Psoas muscle (tissue), 8 donors: ENCODE results near the gene MAGI1. TPM values are rescaled to one million over a fixed set of nuclear protein-coding genes. Genes with fewer than 3 reads are reported as not detected.

Experiments used
- ATAC-seq, 4 donors: fragments of 200-7000 bp; cut with Tn5 transposase; one replicate each; pipeline ENCODE4 v1.9.1; 2020; ENCODE audit warnings: moderate library complexity in 3 of 4, mild to moderate bottlenecking in 2 of 4
- DNase-seq, 2 donors: peaks; one replicate each; pipeline ENCODE4 v3.0.0-alpha.2; 2020
- H3K27ac ChIP-seq: fragments of 200-600 bp; one replicate; pipeline ENCODE4 v1.8.0; 2022
- H3K27me3 ChIP-seq, 3 donors: fragments of 200-600 bp in 1 of 3; one replicate each; pipeline versions ENCODE4 v1.6.1 to v1.8.0; 2013 to 2022; ENCODE audit warnings: low read length in 2 of 3, mild to moderate bottlenecking in 2 of 3, moderate library complexity in 1 of 3; ENCODE audit not compliant: insufficient read depth in 3 of 3
- H3K36me3 ChIP-seq, 2 donors: fragments of 200-600 bp in 1 of 2; one replicate each; pipeline versions ENCODE4 v1.6.1 to v1.8.0; 2013 to 2022; ENCODE audit warnings: low read depth in 1 of 2, mild to moderate bottlenecking in 1 of 2, moderate library complexity in 1 of 2; ENCODE audit not compliant: insufficient read depth in 1 of 2
- H3K4me1 ChIP-seq: fragments of 200-600 bp; one replicate; pipeline ENCODE4 v1.8.0; 2022
- H3K4me3 ChIP-seq: fragments of 200-600 bp; one replicate; pipeline ENCODE4 v1.8.0; 2022; ENCODE audit warnings: mild to moderate bottlenecking
- H3K9me3 ChIP-seq: fragments of 200-600 bp; one replicate; pipeline ENCODE4 v1.8.0; 2022
- WGBS, 3 donors: extraction: QIAGEN DNeasy Blood & Tissue Kit; methylation state at CpG; one replicate each; pipeline versions ENCODE4 v1.1.6 to v1.1.7; 2013; 5-methylcytosine and 5-hydroxymethylcytosine counted together
- intact Hi-C, 2 donors: fragments of 100-400 bp; cut with DNase I; formaldehyde crosslinking; loops; one replicate each; pipeline versions ENCODE4 v1.11.0 to v1.14.2; 2022
- polyA plus RNA-seq, 3 donors: library from polyadenylated mRNA; stranded (reverse); fragments of 200-250 nt; gene quantifications; one replicate each; pipeline ENCODE4 v1.2.3, GENCODE V29; 2013
- total RNA-seq, 4 donors: library from RNA; stranded (reverse); fragmentation: NEBNext Ultra II Directional in 2 of 4; extraction: Animal tissue kit (Norgen Biotek cat#: 25700) in 2 of 4; gene quantifications; one replicate each; pipeline versions ENCODE4 v1.2.1 to v1.2.4, GENCODE V29; 2021 to 2023
- TF ChIP-seq, protein P1 (sequence below): fragments of 200-600 bp; IDR thresholded peaks from one replicate; pipeline ENCODE4 v1.8.0; 2022; ENCODE audit warnings: antibody characterized with exemption
- donor health status: healthy with polysubstance abuse.
- donor health status: DM: no; HTN: no; CAD: no; lungs with moderate emphysema.
- donor health status: Bipolar disorder and iron deficiency.
- donor health status: healthy.
- donor health status: DM: yes; HTN: yes; CAD: no.
- donor health status: DM: no; HTN: no; CAD: no.
- donor health status: DM: no; HTN: no; CAD: no.
- donor health status: DM: yes; HTN: yes; CAD: no.

Gene MAGI1
- total and polyA plus RNA-seq, 7 donors, result 4.5 to 8.1 (median 6.3) TPM

DNA sequence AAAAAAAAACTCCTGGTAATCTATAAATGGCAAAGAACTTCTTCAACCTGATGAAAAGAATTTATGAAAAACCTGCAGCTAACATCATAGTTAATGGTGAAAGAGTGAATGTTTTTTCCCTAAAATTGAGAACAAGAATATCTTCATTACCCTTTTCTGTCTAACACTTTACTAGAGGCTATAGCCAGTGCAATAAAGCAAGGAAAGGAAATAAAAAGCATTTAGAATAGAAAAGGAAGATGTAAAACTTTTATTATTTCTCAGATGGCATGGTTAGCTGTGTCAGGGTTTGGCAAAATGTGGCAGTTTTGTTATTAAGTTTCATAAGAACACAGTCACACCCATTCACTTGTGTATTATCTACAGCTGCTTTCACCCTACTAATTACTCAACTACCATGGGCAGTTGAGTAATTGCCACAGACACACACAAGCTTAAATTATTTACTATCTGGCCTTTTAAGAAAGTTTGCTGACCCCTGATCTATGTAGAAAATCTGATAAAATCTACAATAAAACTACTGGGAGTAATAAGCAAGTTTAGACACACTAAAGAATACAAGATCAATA is 465.1 kb downstream of the MAGI1 start:
- Histone ChIP-seq H3K27ac (no peak overlapping the region), H3K9me3 (peaks cover 4% of the 10 kb centered on the region), H3K4me3 (no peak overlapping the region), H3K36me3 (no peaks in the 10 kb centered on the region), H3K27me3 (no peaks in the 10 kb centered on the region), H3K4me1 (peaks cover 19% of the 10 kb centered on the region)
- ATAC-seq (no peak), DNase-seq (no peak)
- intact Hi-C loops, result no loop called here
- TF ChIP-seq, protein P1, sequence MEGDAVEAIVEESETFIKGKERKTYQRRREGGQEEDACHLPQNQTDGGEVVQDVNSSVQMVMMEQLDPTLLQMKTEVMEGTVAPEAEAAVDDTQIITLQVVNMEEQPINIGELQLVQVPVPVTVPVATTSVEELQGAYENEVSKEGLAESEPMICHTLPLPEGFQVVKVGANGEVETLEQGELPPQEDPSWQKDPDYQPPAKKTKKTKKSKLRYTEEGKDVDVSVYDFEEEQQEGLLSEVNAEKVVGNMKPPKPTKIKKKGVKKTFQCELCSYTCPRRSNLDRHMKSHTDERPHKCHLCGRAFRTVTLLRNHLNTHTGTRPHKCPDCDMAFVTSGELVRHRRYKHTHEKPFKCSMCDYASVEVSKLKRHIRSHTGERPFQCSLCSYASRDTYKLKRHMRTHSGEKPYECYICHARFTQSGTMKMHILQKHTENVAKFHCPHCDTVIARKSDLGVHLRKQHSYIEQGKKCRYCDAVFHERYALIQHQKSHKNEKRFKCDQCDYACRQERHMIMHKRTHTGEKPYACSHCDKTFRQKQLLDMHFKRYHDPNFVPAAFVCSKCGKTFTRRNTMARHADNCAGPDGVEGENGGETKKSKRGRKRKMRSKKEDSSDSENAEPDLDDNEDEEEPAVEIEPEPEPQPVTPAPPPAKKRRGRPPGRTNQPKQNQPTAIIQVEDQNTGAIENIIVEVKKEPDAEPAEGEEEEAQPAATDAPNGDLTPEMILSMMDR, result no peak

DNA sequence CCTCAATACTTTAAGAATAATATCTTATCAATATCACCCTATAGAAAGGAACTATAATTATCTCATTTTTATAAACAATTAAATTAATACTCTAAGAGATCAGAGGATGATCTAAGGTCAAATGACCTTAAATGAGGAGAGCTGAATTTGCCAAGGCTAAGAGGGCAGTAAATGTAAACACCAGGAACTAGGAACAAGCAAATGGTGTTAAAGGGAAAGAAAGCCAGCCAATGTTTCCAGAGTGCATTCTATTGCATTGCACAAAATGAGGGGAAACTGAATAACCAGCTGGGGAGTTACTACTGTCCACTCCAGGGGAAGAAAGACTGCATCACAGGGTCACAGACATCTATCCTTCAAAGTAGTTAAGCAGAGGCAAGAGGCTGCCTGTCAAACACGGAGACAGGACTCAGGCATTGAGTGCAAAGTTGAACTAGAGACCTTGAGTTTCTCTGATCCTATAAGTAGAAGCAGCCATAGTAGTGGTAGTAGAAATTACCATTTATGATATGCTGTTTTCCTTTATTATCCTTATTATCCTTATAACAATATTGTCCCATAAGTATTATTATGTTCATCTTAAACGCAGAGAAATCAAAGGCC is 466.4 kb downstream of the MAGI1 start:
- H3K36me3 ChIP-seq, result no peaks in the 10 kb centered on the region
- no peak for ATAC-seq
- no peak for DNase-seq
- H3K9me3 ChIP-seq, result peaks cover 4% of the 10 kb centered on the region
- WGBS, 3 donors, result 73 to 85% (median 82%) methylated on average over 2 of the region's 2 CpGs
- no peak overlapping the region for H3K27ac ChIP-seq
- TF ChIP-seq, protein P1, result no peak
- no peak overlapping the region for H3K4me3 ChIP-seq
- intact Hi-C loops, result no loop called here
- H3K4me1 ChIP-seq, result peaks cover 21% of the 10 kb centered on the region
- H3K27me3 ChIP-seq, result no peaks in the 10 kb centered on the region

DNA sequence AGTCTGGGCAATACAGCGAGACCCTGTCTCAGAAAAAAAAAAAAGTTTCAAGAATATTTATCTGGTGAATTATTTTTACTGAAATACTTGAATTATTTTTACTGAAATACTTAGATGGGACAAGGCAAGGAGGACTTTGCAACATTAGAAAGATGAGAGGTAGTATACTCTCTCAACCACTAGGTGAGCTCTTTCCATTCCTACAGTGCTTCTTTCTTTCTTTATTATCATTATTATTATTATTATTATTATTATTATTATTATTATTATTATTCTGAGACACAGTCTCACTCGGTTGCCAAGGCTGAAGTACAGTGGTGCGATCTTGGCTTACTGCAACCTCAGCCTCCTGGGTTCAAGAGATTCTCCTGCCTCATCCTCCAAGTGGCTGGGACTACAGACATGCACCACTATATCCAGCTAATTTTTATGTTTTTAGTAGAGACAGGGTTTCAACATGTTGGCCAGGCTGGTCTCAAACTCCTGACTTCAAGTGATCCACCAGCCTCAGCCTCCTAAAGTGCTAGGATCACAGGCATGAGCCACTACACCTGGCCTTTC is 468.8 kb downstream of the MAGI1 start:
- ATAC-seq, result no peak
- intact Hi-C loops, result no loop called here
- H3K4me3 ChIP-seq, result no peak overlapping the region

DNA sequence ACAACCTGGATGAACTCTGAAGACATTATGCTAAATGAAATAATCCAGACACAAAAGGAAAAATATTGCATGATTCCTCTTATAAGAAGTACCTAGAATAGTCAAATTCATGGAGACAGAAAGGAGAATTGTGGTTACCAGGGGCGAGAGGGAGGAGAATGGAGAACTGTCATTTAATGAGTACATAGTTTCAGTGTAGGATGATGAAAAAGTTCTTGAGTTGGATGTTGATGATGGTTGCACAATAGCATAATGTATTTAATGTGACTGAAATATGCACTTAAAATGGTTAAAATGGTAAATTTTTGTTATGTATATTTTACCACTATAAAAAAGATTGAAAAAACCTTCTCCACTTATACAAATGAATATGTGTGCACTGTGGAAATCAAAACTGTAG is 469.6 kb downstream of the MAGI1 start:
- 90 to 100% (median 92%) methylated on average over 1 of the region's 1 CpG for WGBS, 3 donors
- H3K4me3 ChIP-seq, result no peak overlapping the region
- DNase-seq (no peak), ATAC-seq (no peak)
- H3K27me3 ChIP-seq, result no peaks in the 10 kb centered on the region
- intact Hi-C loops, result no loop called here
- H3K4me1 ChIP-seq, result peaks cover 16% of the 10 kb centered on the region
- H3K9me3 ChIP-seq, result peaks cover 4% of the 10 kb centered on the region
- TF ChIP-seq, protein P1, result no peak
- H3K27ac ChIP-seq, result no peak overlapping the region
- H3K36me3 ChIP-seq, result no peaks in the 10 kb centered on the region

More for the DNA sequence above, 468.8 kb downstream of the MAGI1 start:
- WGBS, 3 donors, result 97 to 99% (median 97%) methylated on average over 3 of the region's 3 CpGs
- no peak for DNase-seq
- Histone ChIP-seq H3K27ac (no peak overlapping the region), H3K4me1 (peaks cover 8% of the 10 kb centered on the region), H3K36me3 (no peaks in the 10 kb centered on the region), H3K27me3 (no peaks in the 10 kb centered on the region), H3K9me3 (peaks cover 4% of the 10 kb centered on the region)
- TF ChIP-seq, protein P1, result no peak
